GM18519 (cell line): ENCODE results near the gene HOXA5.

ENCODE experiments used
- ATAC-seq: cut with Tn5 transposase; IDR thresholded peaks from one replicate; pipeline ENCODE4 v1.9.1; 2021; ENCODE audit warnings: mild to moderate bottlenecking, moderate library complexity; ENCODE audit not compliant: unreplicated experiment, low FRiP score

Gene HOXA5

DNA sequence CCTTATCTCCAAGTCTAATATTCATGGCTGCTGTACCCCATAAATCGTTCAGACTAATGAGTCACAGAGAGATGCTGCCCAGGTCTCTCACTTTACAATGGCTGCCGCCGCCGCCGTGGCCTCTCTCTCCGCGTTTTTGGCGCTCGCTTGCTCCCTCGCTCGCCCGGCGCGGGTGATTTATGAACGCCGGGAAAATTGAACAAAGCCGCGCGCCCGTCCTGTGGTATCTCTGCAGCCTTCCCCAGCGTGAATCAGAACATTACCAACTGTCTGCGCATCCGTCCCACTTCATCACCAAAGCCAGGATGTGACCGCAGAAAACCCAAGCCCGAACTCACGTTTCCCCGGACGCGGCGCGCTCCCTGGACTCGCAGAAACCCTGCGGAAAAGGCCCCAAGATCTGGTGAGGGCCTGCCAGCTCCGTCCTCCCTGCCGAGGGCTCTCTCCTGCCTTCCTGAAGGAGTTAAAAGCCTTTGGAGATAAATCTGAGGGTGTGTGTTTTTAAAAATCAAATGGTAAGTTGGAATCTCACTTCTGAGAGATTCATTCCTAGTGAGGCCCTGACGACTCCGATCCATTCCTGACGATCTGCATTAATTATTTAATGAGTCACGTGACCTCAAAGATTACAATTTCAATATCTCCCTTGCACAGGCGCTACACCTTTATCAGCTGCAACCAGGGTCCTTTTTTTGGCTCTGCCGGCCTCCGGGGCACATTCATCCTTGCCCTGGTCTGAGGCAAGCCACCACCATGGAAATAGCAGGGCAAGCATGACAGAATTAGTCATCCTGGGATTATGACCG lies 19.2 kb downstream of the HOXA5 start:
- ATAC-seq = no peak

DNA sequence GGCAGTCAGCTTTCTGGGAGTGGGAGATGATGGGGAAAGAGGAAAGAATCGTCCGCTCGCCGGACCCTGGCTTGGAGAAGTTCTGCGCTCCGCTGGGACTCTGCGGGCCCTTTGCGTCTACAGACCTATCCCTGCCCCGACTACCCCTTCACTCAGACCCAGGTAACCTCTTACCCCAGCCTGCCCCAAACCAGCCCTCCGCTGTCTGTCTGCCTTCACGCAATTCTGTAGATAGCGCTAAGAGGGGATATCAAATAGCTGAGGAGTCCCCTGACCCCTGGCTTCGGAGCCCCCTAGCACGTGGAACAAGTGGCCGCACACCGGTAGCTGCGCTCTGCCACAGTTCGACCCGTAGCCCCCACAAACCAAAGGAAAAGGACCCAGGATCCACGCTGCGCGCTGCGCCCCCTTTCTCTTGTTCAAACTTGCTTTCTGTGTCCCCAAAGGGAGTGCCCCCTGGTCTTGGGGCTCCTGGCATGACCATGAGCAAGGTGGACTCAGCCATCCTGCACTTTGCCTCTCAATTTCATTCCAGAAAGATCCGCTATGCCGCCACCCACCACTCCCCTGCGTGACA lies 19.9 kb downstream of the HOXA5 start:
- ATAC-seq = no peak

DNA sequence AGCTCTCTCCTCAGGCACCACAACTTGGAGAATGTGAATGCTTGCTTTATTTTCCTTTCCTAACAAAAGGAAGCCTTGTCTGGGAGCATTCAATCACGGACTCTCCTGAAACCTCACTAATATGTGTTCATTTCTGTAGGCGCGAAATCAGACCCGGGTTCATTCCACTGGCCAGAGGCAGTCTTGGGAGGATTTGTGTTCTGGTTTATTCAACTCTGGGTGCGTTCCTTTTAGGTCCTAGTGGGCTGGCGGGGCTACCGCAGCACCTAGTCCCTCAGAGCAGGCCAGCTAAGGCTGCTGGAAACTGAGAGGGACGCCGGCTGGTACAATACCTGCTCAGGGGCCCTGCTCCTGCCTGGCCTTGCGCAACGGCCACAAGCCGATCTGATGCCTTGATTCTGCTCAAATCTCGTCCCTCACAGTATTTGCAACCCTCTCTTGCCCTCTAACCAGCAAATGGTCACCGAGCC lies 20.4 kb downstream of the HOXA5 start:
- no peak for ATAC-seq

DNA sequence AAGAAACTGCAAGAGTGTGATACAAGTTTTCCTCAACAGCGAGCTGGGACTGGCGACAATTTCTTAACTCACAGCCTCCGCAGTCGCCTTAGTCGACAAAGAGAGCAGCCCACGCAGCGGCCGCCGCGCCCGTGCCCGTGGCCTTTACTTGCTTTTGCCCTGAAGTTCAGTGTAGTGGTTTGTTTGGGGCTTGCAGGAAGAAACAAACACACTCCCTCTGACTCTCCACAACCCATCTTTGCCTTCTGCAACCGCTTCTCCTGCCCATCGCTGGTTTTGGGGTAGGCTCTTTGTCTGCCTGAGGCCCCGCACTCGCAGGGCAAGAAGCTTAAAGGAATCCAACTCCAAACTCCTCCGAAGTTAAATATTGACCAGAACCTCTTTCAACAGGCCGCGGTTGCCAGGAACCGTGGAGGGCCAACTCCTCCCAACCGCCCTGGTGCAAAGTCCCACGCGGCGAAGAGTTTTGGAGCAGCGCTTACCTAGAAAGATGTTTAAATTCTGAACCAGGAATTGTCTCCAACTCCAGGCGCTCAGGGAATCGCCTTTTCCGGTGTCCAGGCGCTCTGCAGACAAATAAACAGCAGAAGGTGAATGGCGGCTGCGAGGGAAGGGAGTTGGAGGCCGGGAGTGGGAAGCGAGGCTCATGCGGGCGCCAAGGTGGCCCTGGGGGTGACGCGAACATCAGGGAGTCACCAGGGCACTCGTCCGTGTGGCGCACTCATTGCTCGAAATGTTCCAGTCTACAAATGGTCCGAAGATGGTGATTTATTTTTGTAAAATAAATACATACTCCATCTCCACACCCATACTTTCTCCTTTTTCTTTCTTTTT lies 21.2 kb downstream of the HOXA5 start:
- no peak for ATAC-seq

- ATAC-seq = no peak
Observed at GRCh38 chr7:27121684-27122076, 21.8 kb downstream of the HOXA5 start.

- no peak for ATAC-seq
Observed at GRCh38 chr7:27119412-27119911, 24.0 kb downstream of the HOXA5 start.

DNA sequence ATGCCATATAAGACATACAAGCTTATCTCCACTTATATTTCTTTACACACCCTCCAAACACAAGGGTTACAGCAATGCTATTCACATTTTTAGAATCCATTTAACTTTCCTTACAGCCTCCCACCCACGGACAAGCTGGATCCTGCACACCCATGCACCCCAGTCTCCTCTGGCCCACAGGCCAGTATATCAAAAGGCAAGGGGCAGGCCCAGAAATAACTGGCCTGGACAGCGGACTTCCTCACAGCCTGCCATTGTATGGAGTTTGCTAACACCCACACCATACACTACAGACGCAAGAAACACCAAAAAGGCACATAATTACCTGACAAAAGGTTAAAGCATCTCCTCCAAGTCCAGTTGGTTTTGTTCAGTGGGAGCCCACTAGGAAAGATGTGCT lies 24.9 kb downstream of the HOXA5 start:
- ATAC-seq = no peak

- ATAC-seq = no peak
Observed at GRCh38 chr7:27117887-27118491, 25.5 kb downstream of the HOXA5 start.

- ATAC-seq = no peak
Observed at GRCh38 chr7:27116962-27117886, 26.3 kb downstream of the HOXA5 start.

- ATAC-seq = no peak
Observed at GRCh38 chr7:27116031-27116961, 27.2 kb downstream of the HOXA5 start.

- ATAC-seq = no peak
Observed at GRCh38 chr7:27115221-27116026, 28.1 kb downstream of the HOXA5 start.

DNA sequence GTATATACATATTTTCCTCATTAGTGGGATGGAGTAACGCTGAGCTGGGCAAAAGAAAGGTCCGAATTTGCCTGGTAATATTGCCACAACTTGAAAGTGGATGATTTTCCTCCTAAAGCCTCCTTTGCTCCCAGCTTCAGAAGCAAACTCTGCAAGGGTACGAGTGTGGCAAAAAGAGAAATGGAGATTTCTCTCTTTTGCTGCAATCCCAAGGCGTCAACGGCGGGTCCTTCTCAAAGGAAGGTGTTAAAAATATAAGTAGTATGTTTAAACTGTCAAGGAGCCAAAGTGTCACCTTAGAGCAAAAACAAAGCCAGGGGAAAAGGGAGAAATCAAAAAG lies 28.6 kb downstream of the HOXA5 start:
- ATAC-seq = no peak

GRCh38 chr7:27113991-27114769 lies 29.3 kb downstream of the HOXA5 start:
- no peak for ATAC-seq

GRCh38 chr7:27112955-27113949 lies 30.2 kb downstream of the HOXA5 start:
- ATAC-seq = no peak

DNA sequence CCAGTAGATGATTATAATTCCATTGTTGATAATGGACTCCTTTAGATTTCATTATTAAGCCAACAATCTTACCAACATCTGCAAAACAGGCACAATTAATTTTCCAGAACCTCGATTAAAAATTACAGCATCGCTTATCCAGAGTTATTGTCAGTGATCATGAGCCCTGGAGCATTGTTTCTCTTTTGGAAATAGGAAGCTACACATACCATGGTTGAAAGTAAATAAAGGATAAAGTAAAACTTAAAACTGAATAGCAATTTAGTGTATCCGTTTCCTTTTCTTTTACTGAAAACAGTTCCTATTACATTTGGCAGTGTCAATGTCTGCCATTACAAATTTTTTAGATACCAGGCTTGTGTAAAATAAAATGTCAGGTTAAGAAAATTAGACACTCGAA lies 31.1 kb downstream of the HOXA5 start:
- no peak for ATAC-seq

DNA sequence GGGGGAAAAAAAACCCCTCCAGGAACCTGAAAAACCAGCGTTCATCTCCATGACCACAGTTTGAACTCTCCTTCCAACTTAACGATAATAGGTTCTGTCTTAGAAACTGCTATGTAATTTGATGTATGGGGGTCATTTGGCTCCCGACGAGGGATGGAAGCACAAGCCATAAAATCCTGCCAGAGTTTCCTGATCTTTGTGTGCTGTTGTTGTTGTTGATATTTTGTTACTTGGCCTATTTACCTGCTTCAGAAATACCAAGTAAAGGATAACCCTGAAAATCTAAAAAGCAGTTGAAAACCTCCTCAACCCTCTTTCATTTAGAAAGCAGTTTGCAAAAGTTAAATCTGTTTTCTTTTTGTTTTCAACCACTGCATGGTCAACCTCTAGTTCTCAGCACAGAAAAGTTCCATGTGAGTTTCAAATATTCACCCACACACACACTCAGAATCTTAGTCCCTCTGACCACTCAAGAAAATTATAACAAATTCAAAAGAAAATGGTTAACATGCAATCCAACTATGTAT lies 31.7 kb downstream of the HOXA5 start:
- no peak for ATAC-seq
